SK-N-SH treated with all-trans-retinoic acid at 6 μM for 48 hours (cell line): ENCODE data around the gene CEMIP.

Experiments used
- BACH2 ChIP-seq: fragments of 250-450 bp; sonication (Bioruptor Pico); IDR thresholded peaks from 2 replicates; pipeline ENCODE4 v1.9.0; 2021; ENCODE audit warnings: mild to moderate bottlenecking, borderline replicate concordance
- CREB5 ChIP-seq: fragments of 250-450 bp; sonication (Bioruptor Pico); IDR thresholded peaks from 2 replicates; pipeline ENCODE4 v1.5.1; 2020; ENCODE audit warnings: low read depth, mild to moderate bottlenecking, moderate library complexity
- ESRRG ChIP-seq: fragments of 250-450 bp; sonication (Bioruptor Pico); IDR thresholded peaks from 2 replicates; pipeline ENCODE4 v1.6.1; 2021; ENCODE audit warnings: mild to moderate bottlenecking
- GLIS3 ChIP-seq: fragments of 250-450 bp; sonication (Bioruptor Pico); IDR thresholded peaks from 2 replicates; pipeline ENCODE4 v1.5.0; 2020; ENCODE audit warnings: mild to moderate bottlenecking, moderate library complexity
- PATZ1 ChIP-seq: fragments of 250-450 bp; sonication (Bioruptor Pico); IDR thresholded peaks from 2 replicates; pipeline ENCODE4 v1.8.0; 2020; ENCODE audit warnings: mild to moderate bottlenecking, moderate library complexity, borderline replicate concordance
- PPARA ChIP-seq: fragments of 250-450 bp; sonication (Bioruptor Pico); IDR thresholded peaks from 2 replicates; pipeline ENCODE4 v1.5.0; 2020; ENCODE audit warnings: mild to moderate bottlenecking, borderline replicate concordance
- TCF4 ChIP-seq: fragments of 250-450 bp; sonication (Bioruptor Pico); IDR thresholded peaks from 2 replicates; pipeline ENCODE4 v1.8.0; 2021; ENCODE audit warnings: mild to moderate bottlenecking, moderate library complexity, borderline replicate concordance
- ZC3H10 ChIP-seq: fragments of 250-450 bp; sonication (Bioruptor Pico); IDR thresholded peaks from 2 replicates; pipeline ENCODE4 v1.5.1; 2021; ENCODE audit warnings: mild to moderate bottlenecking, moderate library complexity
- ZNF70 ChIP-seq: fragments of 450-650 bp; formaldehyde crosslinking; IDR thresholded peaks from 2 replicates; pipeline ENCODE4 v1.5.0; 2020; ENCODE audit warnings: mild to moderate bottlenecking, moderate library complexity
- ZNF8 ChIP-seq: fragments of 450-650 bp; formaldehyde crosslinking; IDR thresholded peaks from 2 replicates; pipeline ENCODE4 v1.5.0; 2020; ENCODE audit warnings: mild to moderate bottlenecking, moderate library complexity

GRCh38 chr15:80996247-80996646, 217.1 kb downstream of the CEMIP start:
- no peak for TF ChIP-seq BACH2 (CRISPR knock-in tag)
- TF ChIP-seq ZC3H10: no peak
- no peak for TF ChIP-seq ZNF8 (CRISPR knock-in tag)
- no peak for TF ChIP-seq GLIS3 (CRISPR knock-in tag)
- TF ChIP-seq ZNF70 (CRISPR knock-in tag): no peak
- no peak for TF ChIP-seq CREB5
- no peak for TF ChIP-seq PATZ1 (CRISPR knock-in tag)
- TF ChIP-seq TCF4 (CRISPR knock-in tag): no peak
- no peak for TF ChIP-seq PPARA (CRISPR knock-in tag)
- no peak for TF ChIP-seq ESRRG
